Measurements from ENCODE around the gene LYAR. TPM values are rescaled to one million over a fixed set of nuclear protein-coding genes. Genes with fewer than 3 reads are reported as not detected.

The LYAR gene
- total and polyA plus RNA-seq, 2 of the 13 experiments (the other 11 are each of a cell fraction or from before 2014, with no cell fraction given) = 7.8 to 94.2 TPM

GRCh38 chr4:4327652-4328121 is 37.7 kb upstream of the LYAR start (continued):
- 0 out of 2 replicates have a peak, but pooled peaks have one; percentile 13 for TF ChIP-seq PAXIP1 (CRISPR knock-in tag; conservative IDR thresholded peaks at IDR 0.05)
- TF ChIP-seq ZFP1 (CRISPR knock-in tag; IDR thresholded peaks at IDR 0.05) = no peak
- no peak for TF ChIP-seq ZFP90 (CRISPR knock-in tag; IDR thresholded peaks at IDR 0.05; ENCODE audit: borderline replicate concordance)
- TF ChIP-seq NFRKB (IDR thresholded peaks at IDR 0.05) = no peak
- TF ChIP-seq NFE2 (CRISPR knock-in tag; IDR thresholded peaks at IDR 0.05) = no peak
- TF ChIP-seq TFDP1 (CRISPR knock-in tag; IDR thresholded peaks at IDR 0.05; ENCODE audit: borderline replicate concordance) = no peak
- TF ChIP-seq MTA1 (CRISPR knock-in tag; IDR thresholded peaks at IDR 0.05; ENCODE audit: borderline replicate concordance) = peak; percentile 30; the same call in 1 of the 2 replicates
- no peak for TF ChIP-seq TFDP2 (CRISPR knock-in tag; IDR thresholded peaks at IDR 0.05)
- no peak for TF ChIP-seq ZXDC (CRISPR knock-in tag; IDR thresholded peaks at IDR 0.05)
- no peak for TF ChIP-seq SIN3B (IDR thresholded peaks at IDR 0.05; ENCODE audit: low read length)
- peak; percentile 87 for TF ChIP-seq ZMYM3 (CRISPR knock-in tag; IDR thresholded peaks at IDR 0.05)
- TF ChIP-seq MIXL1 (CRISPR knock-in tag; IDR thresholded peaks at IDR 0.05) = no peak
- TF ChIP-seq ZBTB4 (CRISPR knock-in tag; IDR thresholded peaks at IDR 0.05; ENCODE audit: borderline replicate concordance) = 0 out of 2 replicates have a peak, but pooled peaks have one; percentile 30
- TF ChIP-seq REPIN1 (CRISPR knock-in tag; IDR thresholded peaks at IDR 0.05; ENCODE audit: borderline replicate concordance, low read depth) = 0 out of 2 replicates have a peak, but pooled peaks have one; percentile 31
- TF ChIP-seq CHD2 (IDR thresholded peaks at IDR 0.05; ENCODE audit: low read depth, low read length) = no peak

Measured in HepG2 (cell line).